CD4-positive, alpha-beta T cell (primary cell): Measurements from ENCODE around the gene TPK1. TPM values are rescaled to one million over a fixed set of nuclear protein-coding genes. Genes with fewer than 3 reads are reported as not detected.
A peak's percentile ranks its signal among the peaks of the same experiment; 100 is the strongest.

ENCODE experiments used
- ATAC-seq: fragments of 200-7000 bp; cut with Tn5 transposase; one replicate; pipeline ENCODE4 v1.10.0; 2022; ENCODE audit warnings: mild to moderate bottlenecking; ENCODE audit not compliant: poor library complexity
- CTCF ChIA-PET: fragments of 350-600 bp; sonication (Branson Sonifier 250); formaldehyde crosslinking; loops from one replicate; lab custom pipeline; 2021; ENCODE audit warnings: antibody characterized with exemption, inconsistent platforms; lab: Charles Lee
- POLR2A ChIA-PET: fragments of 350-600 bp; sonication (Branson Sonifier 250); formaldehyde crosslinking; loops from one replicate; lab custom pipeline; 2021; ENCODE audit warnings: antibody characterized with exemption, inconsistent platforms; lab: Charles Lee
- DNase-seq, 14 experiments: peaks; one replicate each; pipeline ENCODE4 v3.0.0-alpha.2; 2013 to 2020; ENCODE audit warnings: mixed read lengths in 2 of 14
- H3K27ac ChIP-seq, 2 donors: one replicate each; pipeline versions ENCODE4 v1.5.1 to v1.7.0; 2013; ENCODE audit warnings: low read length in 2 of 2, low read depth in 1 of 2, mild to moderate bottlenecking in 1 of 2
- H3K27me3 ChIP-seq, 2 experiments: 1 replicate in 1 of 2; 2 replicates in 1 of 2; pipeline versions ENCODE4 v1.6.1 to v1.7.0; 2013; ENCODE audit warnings: low read length in 2 of 2, control low read depth in 1 of 2, mild to moderate bottlenecking in 1 of 2, moderate library complexity in 1 of 2; ENCODE audit not compliant: insufficient read depth in 2 of 2, control insufficient read depth in 1 of 2
- H3K36me3 ChIP-seq: one replicate; pipeline ENCODE4 v1.6.1; 2013; ENCODE audit warnings: low read length, control low read depth; ENCODE audit not compliant: insufficient read depth
- H3K4me1 ChIP-seq: one replicate; pipeline ENCODE4 v1.6.1; 2013; ENCODE audit warnings: low read length, control low read depth; ENCODE audit not compliant: insufficient read depth
- H3K4me3 ChIP-seq: one replicate; pipeline ENCODE4 v1.5.1; 2013; ENCODE audit warnings: mild to moderate bottlenecking, low read length, moderate library complexity
- H3K9me3 ChIP-seq, 2 experiments: 1 replicate in 1 of 2; 2 replicates in 1 of 2; pipeline versions ENCODE4 v1.6.1 to v1.7.0; 2013; ENCODE audit warnings: low read length in 2 of 2, mild to moderate bottlenecking in 2 of 2, control low read depth in 1 of 2, moderate library complexity in 1 of 2; ENCODE audit not compliant: control insufficient read depth in 1 of 2, insufficient read depth in 1 of 2
- H3K27ac Mint-ChIP-seq: one replicate; pipeline ENCODE4 v1.8.0; 2020; ENCODE audit warnings: mixed read lengths
- H3K27me3 Mint-ChIP-seq: one replicate; pipeline ENCODE4 v1.8.0; 2021; ENCODE audit warnings: mixed read lengths
- H3K36me3 Mint-ChIP-seq: one replicate; pipeline ENCODE4 v1.8.0; 2021; ENCODE audit warnings: low read depth, mixed read lengths
- H3K4me1 Mint-ChIP-seq: one replicate; pipeline ENCODE4 v1.8.0; 2021; ENCODE audit warnings: low read depth, mixed read lengths
- H3K4me3 Mint-ChIP-seq: one replicate; pipeline ENCODE4 v1.8.0; 2020; ENCODE audit warnings: mild to moderate bottlenecking, mixed read lengths
- H3K9me3 Mint-ChIP-seq: one replicate; pipeline ENCODE4 v1.8.0; 2020; ENCODE audit warnings: mixed read lengths
- intact Hi-C, 2 experiments: fragments of 100-400 bp; cut with DNase I in 1 of 2; cut with micrococcal nuclease in 1 of 2; formaldehyde crosslinking; loops; one replicate each; pipeline versions ENCODE4 v1.15.1 to v1.9.0; 2023 to 2025; cut with DNase I, micrococcal nuclease
- total RNA-seq, 174 experiments: library from RNA in 2 of 174; stranded (reverse) in 2 of 174; gene quantifications; one replicate each; pipeline ENCODE4 v1.2.3 and lab custom pipeline; 2021 to 2026
- TF ChIP-seq, protein P1 (sequence below): fragments of 200-600 bp; IDR thresholded peaks from one replicate; pipeline ENCODE4 v1.8.0; 2022; ENCODE audit warnings: antibody characterized with exemption, mild to moderate bottlenecking

The TPK1 gene
- total RNA-seq, 2 experiments from 2014 or later, result 17.1 to 17.8 TPM

DNA sequence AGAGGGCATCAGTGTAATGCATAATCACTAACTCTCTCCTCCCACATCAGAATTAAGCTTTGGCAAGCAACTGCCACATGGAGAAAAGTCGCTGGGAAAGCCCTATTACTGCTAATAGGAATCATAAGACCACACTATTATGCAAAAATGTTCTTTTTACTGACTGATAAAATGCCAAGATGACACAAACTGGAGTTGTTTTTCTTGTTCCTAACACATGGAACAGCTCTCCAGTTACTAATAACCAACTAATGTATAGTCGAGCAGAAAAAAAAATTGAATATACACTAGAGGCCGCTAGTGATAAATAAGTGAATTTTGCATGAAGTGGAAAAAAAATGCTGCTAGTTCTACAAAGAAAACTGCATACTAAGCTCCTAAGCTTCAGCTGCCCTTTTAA, 165.6 kb downstream of the TPK1 start:
- Mint-ChIP-seq H3K36me3 (peaks cover 9% of the 10 kb centered on the region), H3K4me1 (no peaks in the 10 kb centered on the region), H3K27ac (no peak overlapping the region), H3K9me3 (peaks cover 4% of the 10 kb centered on the region), H3K4me3 (no peak overlapping the region), H3K27me3 (no peaks in the 10 kb centered on the region)
- no peaks in the 10 kb centered on the region for H3K9me3 ChIP-seq
- no peak overlapping the region for H3K27ac ChIP-seq
- intact Hi-C loops, result loop anchor here in 1 of 2 experiments (5.0 kb wide), 1 partner anchor 1422 kb away; no protein-coding TSS in a partner anchor
- no peak overlapping the region for H3K4me3 ChIP-seq
- CTCF ChIA-PET, result interaction anchor here (0.6 kb wide), 1 partner anchor 239 kb away, joined by 3 read pairs; no protein-coding TSS in a partner anchor
- TF ChIP-seq, protein P1, sequence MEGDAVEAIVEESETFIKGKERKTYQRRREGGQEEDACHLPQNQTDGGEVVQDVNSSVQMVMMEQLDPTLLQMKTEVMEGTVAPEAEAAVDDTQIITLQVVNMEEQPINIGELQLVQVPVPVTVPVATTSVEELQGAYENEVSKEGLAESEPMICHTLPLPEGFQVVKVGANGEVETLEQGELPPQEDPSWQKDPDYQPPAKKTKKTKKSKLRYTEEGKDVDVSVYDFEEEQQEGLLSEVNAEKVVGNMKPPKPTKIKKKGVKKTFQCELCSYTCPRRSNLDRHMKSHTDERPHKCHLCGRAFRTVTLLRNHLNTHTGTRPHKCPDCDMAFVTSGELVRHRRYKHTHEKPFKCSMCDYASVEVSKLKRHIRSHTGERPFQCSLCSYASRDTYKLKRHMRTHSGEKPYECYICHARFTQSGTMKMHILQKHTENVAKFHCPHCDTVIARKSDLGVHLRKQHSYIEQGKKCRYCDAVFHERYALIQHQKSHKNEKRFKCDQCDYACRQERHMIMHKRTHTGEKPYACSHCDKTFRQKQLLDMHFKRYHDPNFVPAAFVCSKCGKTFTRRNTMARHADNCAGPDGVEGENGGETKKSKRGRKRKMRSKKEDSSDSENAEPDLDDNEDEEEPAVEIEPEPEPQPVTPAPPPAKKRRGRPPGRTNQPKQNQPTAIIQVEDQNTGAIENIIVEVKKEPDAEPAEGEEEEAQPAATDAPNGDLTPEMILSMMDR, result peak; percentile 34
- no peaks in the 10 kb centered on the region for H3K27me3 ChIP-seq
- H3K4me1 ChIP-seq, result no peaks in the 10 kb centered on the region
- POLR2A ChIA-PET, result no interaction called here
- DNase-seq (peak in 2 of 14 experiments; percentile 2 to 13), ATAC-seq (no peak)
- H3K36me3 ChIP-seq, result no peaks in the 10 kb centered on the region

DNA sequence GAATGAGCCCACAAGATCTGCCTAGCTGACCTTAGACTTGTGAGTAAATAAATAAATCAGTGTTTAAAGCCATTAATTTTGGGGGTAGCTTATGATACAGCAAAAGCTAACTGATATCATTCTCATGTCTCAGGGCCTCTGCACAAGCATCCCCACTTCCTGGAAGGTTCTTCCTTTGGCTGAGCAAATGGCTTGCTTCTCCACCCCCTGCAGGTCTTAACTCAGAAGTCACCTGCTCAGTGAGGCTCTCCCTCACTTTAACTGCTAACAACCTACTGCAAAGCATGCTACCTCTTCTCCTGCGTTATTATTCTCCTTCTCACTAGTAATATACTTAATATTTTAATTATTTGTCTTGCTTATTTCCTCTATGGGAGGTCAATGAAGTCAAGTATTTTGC, 167.3 kb downstream of the TPK1 start:
- CTCF ChIA-PET, result no interaction called here
- intact Hi-C loops, result no loop called here
- H3K27ac Mint-ChIP-seq, result no peak overlapping the region
- Histone ChIP-seq H3K27ac (no peak overlapping the region), H3K4me1 (no peaks in the 10 kb centered on the region), H3K4me3 (no peak overlapping the region), H3K36me3 (no peaks in the 10 kb centered on the region), H3K9me3 (no peaks in the 10 kb centered on the region), H3K27me3 (no peaks in the 10 kb centered on the region)
- ATAC-seq, result no peak
- H3K27me3 Mint-ChIP-seq, result no peaks in the 10 kb centered on the region
- peaks cover 20% of the 10 kb centered on the region for H3K36me3 Mint-ChIP-seq
- no peak for DNase-seq
- peaks cover 4% of the 10 kb centered on the region for H3K9me3 Mint-ChIP-seq
- TF ChIP-seq, protein P1, result no peak
- no peak overlapping the region for H3K4me3 Mint-ChIP-seq
- no peaks in the 10 kb centered on the region for H3K4me1 Mint-ChIP-seq
- POLR2A ChIA-PET, result no interaction called here

DNA sequence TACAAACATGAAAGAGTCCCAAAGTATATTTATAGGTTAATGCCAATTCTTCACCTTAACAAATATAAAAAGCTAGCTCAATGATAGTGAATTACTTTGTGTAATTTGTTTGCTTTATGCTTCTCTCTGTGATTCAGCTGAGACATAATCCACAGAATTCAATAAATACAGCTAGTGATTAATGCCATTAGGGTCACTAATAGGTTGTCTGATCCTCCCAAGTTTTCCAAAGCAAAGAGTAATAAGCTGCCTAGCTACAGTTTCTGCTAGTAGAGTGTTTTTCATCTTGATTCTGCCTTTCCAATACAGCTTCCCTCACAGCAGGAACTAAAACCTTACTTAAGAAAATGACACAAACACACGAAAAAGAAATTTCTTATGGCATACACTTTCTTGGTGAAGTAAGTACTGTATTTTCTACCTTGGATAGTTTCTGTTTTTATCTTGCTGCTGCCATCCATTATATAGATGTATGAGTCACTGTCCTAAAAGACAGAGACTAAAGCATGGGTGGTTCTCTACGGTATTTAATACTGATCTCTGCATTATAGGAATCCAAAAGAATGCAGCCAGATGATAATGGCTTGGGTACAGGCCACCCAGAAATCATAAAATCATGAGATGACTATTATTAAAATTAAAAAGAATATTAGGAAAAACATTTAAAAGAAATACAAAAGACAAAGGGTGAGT, 170.0 kb downstream of the TPK1 start:
- Mint-ChIP-seq H3K36me3 (peaks cover 39% of the 10 kb centered on the region), H3K4me1 (no peaks in the 10 kb centered on the region), H3K4me3 (no peak overlapping the region), H3K9me3 (peaks cover 4% of the 10 kb centered on the region), H3K27me3 (no peaks in the 10 kb centered on the region), H3K27ac (no peak overlapping the region)
- H3K4me1 ChIP-seq, result no peaks in the 10 kb centered on the region
- TF ChIP-seq, protein P1, result no peak
- H3K27ac ChIP-seq, result no peak overlapping the region
- ATAC-seq (no peak), DNase-seq (no peak)
- CTCF ChIA-PET, result no interaction called here
- H3K36me3 ChIP-seq, result no peaks in the 10 kb centered on the region
- H3K9me3 ChIP-seq, result no peaks in the 10 kb centered on the region
- no peaks in the 10 kb centered on the region for H3K27me3 ChIP-seq
- intact Hi-C loops, result no loop called here
- no peak overlapping the region for H3K4me3 ChIP-seq
- POLR2A ChIA-PET, result interaction anchor here (0.6 kb wide), 1 partner anchor 506 kb away, joined by 4 read pairs; no protein-coding TSS in a partner anchor
